HG02943 (cell line): ENCODE data around the gene LRRC9.

ENCODE experiments used
- ATAC-seq: cut with Tn5 transposase; IDR thresholded peaks from one replicate; pipeline ENCODE4 v1.9.1; 2021; ENCODE audit warnings: mild to moderate bottlenecking, low read depth, moderate library complexity; ENCODE audit not compliant: unreplicated experiment

LRRC9 gene

DNA sequence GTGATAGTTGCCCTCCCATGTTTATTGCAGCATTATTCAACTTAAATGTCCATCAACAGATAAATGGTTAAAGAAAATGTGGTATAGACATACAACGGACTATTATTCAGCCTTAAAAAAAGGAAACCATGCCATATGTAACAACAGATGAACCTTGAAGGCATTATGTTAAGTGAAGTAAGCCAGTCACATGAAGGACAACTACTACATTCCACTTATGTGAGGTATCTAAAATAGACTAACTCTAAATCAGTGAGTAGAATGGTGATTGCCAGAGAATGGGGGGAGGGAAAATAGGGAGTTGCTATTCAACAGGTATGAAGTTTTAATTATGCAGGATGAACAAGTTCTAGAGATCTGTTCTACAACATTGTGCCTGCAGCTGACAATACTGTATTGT, 181.8 kb downstream of the LRRC9 start:
- ATAC-seq = no peak

- no peak for ATAC-seq
Measured at GRCh38 chr14:60102389-60102788, 182.4 kb downstream of the LRRC9 start.

GRCh38 chr14:60106339-60106738, 186.4 kb downstream of the LRRC9 start:
- ATAC-seq = no peak

- ATAC-seq = no peak
Measured at GRCh38 chr14:60107477-60107876, 187.5 kb downstream of the LRRC9 start.

- ATAC-seq = no peak
Measured at GRCh38 chr14:60111732-60112131, 191.8 kb downstream of the LRRC9 start.
